ENCODE results near the gene PIP5K1B.

The PIP5K1B gene

DNA sequence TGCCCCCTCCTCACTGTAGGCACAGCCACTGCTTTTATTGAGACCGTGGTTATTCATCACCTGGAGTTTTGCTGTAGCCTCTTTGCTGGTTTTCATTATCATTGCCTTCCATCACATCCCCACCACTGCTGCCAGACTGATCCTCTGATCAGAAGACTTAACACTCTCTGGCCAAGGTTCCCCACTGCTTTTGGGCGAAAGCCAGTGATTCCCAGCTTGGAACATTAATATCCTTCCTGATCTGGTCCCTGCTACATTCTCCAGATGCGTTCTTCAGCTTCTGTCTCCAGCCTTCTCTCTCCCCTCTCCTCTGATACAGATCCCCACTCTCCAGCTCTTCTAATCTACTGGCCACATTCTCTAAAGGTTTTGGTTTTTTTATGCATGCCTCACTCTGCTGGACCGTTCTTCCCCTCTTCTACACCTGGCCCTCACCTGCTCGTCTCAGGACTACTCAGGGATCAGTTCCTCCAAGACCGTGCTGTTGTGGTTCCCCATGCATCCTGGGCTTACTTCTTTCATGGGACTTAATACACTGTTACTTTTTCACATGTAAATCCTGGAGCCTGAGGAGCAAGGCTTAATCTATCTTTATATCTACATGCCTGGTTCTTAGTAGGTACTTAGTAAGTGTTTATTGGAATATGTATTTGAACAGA is 193.9 kb downstream of the PIP5K1B start:
- Histone ChIP-seq H3K36me3 (ENCODE audit: insufficient read depth, low read length) (no peaks in the 10 kb centered on the region), H3K27ac (no peak overlapping the region), H3K9ac (ENCODE audit: insufficient read length) (no peak overlapping the region), H3K4me3 (no peak overlapping the region), H3K9me3 (ENCODE audit: low read depth, low read length) (no peaks in the 10 kb centered on the region)
- DNase-seq (ENCODE audit: low read depth, low spot score), result no peak
- TF ChIP-seq POLR2AphosphoS5 (IDR thresholded peaks at IDR 0.05; ENCODE audit: borderline replicate concordance, low read depth, low read length) (no peak), EZH2 (IDR thresholded peaks at IDR 0.05) (no peak), FOXP2 (optimal IDR thresholded peaks at IDR 0.05; ENCODE audit: control extremely low read depth, extremely low read length, insufficient read depth) (no peak)

DNA sequence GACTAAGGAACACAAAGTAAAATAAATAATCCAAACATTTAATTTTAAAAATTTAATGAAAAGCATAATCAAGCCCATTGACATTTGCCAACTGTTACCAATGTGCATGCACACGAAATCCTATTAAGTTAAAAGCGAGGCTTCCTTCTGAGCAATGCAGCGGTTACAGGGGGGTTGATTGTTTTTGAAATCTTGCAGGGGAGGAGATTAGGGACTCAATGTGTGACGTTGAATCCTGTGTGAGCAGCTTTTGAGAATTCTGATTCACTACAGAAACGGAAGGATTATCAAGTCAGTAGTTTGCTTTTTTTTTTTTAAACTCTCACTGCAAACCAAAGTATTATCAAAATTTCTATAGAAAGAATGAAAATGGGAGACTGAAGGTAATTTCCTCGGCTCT is 199.4 kb downstream of the PIP5K1B start:
- no peak for DNase-seq (ENCODE audit: low read depth, low spot score)
- Histone ChIP-seq H3K4me3 (no peak overlapping the region), H3K36me3 (ENCODE audit: insufficient read depth, low read length) (no peaks in the 10 kb centered on the region), H3K27ac (no peak overlapping the region), H3K9ac (ENCODE audit: insufficient read length) (no peak overlapping the region), H3K9me3 (ENCODE audit: low read depth, low read length) (no peaks in the 10 kb centered on the region)
- TF ChIP-seq POLR2AphosphoS5 (IDR thresholded peaks at IDR 0.05; ENCODE audit: borderline replicate concordance, low read depth, low read length) (no peak), EZH2 (IDR thresholded peaks at IDR 0.05) (no peak), FOXP2 (optimal IDR thresholded peaks at IDR 0.05; ENCODE audit: control extremely low read depth, extremely low read length, insufficient read depth) (no peak)

DNA sequence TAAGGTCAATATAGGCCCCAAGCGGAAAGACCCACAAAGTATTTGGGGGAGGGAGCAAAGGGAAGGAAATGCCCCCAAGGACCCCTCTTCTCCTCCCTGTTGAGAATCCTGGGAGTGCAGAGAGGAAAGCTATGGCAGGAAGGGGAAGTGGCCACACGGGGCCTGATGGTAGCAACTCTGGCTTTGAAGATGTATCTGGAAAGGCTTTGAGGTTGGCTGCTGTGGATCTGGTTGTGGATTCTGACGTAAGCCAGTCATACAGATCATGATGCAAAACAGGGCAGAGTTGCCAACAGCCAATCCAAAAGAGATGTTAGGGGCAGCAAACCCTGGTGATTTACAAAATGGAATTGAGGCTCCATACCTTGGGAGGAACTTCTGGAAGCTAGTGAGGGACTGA is 200.1 kb downstream of the PIP5K1B start:
- no peak for TF ChIP-seq POLR2AphosphoS5 (IDR thresholded peaks at IDR 0.05; ENCODE audit: borderline replicate concordance, low read depth, low read length)
- TF ChIP-seq EZH2 (IDR thresholded peaks at IDR 0.05), result no peak
- no peak for TF ChIP-seq FOXP2 (optimal IDR thresholded peaks at IDR 0.05; ENCODE audit: control extremely low read depth, extremely low read length, insufficient read depth)
- Histone ChIP-seq H3K9me3 (ENCODE audit: low read depth, low read length) (no peaks in the 10 kb centered on the region), H3K27ac (no peak overlapping the region), H3K36me3 (ENCODE audit: insufficient read depth, low read length) (no peaks in the 10 kb centered on the region), H3K4me3 (no peak overlapping the region), H3K9ac (ENCODE audit: insufficient read length) (no peak overlapping the region)
- DNase-seq (ENCODE audit: low read depth, low spot score), result no peak

DNA sequence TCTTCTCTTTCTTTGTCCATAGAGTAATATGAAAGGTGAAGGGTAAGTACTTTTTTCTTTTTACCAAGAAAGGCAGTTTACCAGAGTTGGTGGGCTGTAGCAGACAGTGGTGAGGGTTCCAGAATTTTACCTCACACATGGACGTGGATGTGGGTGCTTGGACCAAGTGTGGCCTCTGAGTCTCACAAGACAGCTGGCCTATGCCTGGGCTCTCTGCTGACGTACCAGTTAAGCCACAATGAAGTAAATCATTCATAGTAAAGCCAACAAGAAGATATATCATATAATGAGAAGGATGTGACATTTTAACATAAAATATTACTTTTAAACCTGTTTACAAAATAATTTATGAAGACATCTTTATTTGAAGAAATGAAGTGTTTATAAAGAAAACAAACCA is 202.9 kb downstream of the PIP5K1B start:
- Histone ChIP-seq H3K4me3 (no peak overlapping the region), H3K9me3 (ENCODE audit: low read depth, low read length) (no peaks in the 10 kb centered on the region), H3K36me3 (ENCODE audit: insufficient read depth, low read length) (no peaks in the 10 kb centered on the region), H3K9ac (ENCODE audit: insufficient read length) (no peak overlapping the region), H3K27ac (no peak overlapping the region)
- TF ChIP-seq POLR2AphosphoS5 (IDR thresholded peaks at IDR 0.05; ENCODE audit: borderline replicate concordance, low read depth, low read length) (no peak), FOXP2 (optimal IDR thresholded peaks at IDR 0.05; ENCODE audit: control extremely low read depth, extremely low read length, insufficient read depth) (no peak), EZH2 (IDR thresholded peaks at IDR 0.05) (no peak)
- no peak for DNase-seq (ENCODE audit: low read depth, low spot score)

DNA sequence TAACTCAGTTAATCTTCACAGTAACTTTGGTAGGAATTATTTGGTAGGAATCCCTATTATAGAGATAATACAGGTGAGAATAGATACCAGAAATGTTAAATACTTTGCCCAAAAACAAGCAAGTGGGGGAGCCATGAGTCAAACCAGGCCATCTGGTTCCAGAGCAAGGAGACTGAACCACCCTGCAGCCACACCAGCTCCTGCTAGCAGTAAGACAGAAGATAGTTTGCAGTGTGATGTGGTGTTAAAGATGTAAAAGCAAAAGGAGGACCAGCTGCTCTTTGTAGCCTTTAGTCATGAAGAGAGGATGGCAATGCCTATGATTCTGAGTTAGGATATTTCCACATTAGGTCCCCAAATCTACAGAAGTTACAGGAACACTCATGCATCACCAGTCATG is 207.5 kb downstream of the PIP5K1B start:
- Histone ChIP-seq H3K9ac (ENCODE audit: insufficient read length) (no peak overlapping the region), H3K27ac (no peak overlapping the region), H3K4me3 (no peak overlapping the region), H3K9me3 (ENCODE audit: low read depth, low read length) (no peaks in the 10 kb centered on the region), H3K36me3 (ENCODE audit: insufficient read depth, low read length) (no peaks in the 10 kb centered on the region)
- DNase-seq (ENCODE audit: low read depth, low spot score), result no peak
- TF ChIP-seq FOXP2 (optimal IDR thresholded peaks at IDR 0.05; ENCODE audit: control extremely low read depth, extremely low read length, insufficient read depth), result no peak
- TF ChIP-seq POLR2AphosphoS5 (IDR thresholded peaks at IDR 0.05; ENCODE audit: borderline replicate concordance, low read depth, low read length), result no peak
- TF ChIP-seq EZH2 (IDR thresholded peaks at IDR 0.05), result no peak

DNA sequence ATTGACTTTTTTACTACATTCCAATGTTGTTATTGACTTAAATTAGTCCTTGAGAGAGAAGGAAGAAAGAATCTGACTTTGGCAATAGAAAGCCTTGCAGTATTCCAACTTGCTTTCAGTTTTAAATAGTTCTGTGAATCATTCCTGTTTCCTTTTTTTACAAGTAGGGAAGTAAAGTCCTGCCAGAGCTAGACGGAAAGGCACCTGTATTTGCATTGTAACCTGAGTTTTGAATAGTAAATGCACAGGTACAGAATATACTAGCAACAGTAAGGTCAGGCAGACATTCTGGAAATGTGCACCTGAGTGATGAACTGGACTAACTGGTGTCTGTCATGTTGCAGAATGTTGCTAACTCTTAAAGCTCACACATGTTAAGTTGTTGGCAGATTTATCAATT is 208.0 kb downstream of the PIP5K1B start:
- Histone ChIP-seq H3K4me3 (no peak overlapping the region), H3K9ac (ENCODE audit: insufficient read length) (no peak overlapping the region), H3K9me3 (ENCODE audit: low read depth, low read length) (no peaks in the 10 kb centered on the region), H3K27ac (no peak overlapping the region), H3K36me3 (ENCODE audit: insufficient read depth, low read length) (no peaks in the 10 kb centered on the region)
- no peak for TF ChIP-seq FOXP2 (optimal IDR thresholded peaks at IDR 0.05; ENCODE audit: control extremely low read depth, extremely low read length, insufficient read depth)
- no peak for TF ChIP-seq EZH2 (IDR thresholded peaks at IDR 0.05)
- no peak for TF ChIP-seq POLR2AphosphoS5 (IDR thresholded peaks at IDR 0.05; ENCODE audit: borderline replicate concordance, low read depth, low read length)
- DNase-seq (ENCODE audit: low read depth, low spot score), result no peak

DNA sequence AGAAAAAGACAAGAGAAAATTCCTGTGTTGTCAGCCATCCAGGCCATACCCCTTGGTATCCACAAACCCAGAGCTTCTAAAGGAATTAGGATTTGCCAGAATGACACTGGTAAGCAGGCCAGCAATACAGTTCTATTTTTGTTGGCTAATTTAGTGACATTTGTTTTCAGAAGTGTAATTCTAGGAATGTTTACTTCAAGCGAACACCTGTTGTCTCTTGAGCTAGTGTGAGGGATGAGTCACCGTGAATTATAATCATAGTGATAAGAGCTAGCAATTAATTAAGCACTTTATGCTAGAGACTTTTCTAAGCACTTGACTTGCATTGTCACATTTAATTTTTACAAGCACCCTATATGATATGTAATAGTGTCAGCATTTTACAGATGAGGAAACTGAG is 209.7 kb downstream of the PIP5K1B start:
- TF ChIP-seq POLR2AphosphoS5 (IDR thresholded peaks at IDR 0.05; ENCODE audit: borderline replicate concordance, low read depth, low read length) (no peak), EZH2 (IDR thresholded peaks at IDR 0.05) (no peak), FOXP2 (optimal IDR thresholded peaks at IDR 0.05; ENCODE audit: control extremely low read depth, extremely low read length, insufficient read depth) (no peak)
- H3K27ac ChIP-seq, result no peak overlapping the region
- H3K9ac ChIP-seq (ENCODE audit: insufficient read length), result no peak overlapping the region
- DNase-seq (ENCODE audit: low read depth, low spot score), result no peak
- no peaks in the 10 kb centered on the region for H3K9me3 ChIP-seq (ENCODE audit: low read depth, low read length)
- no peaks in the 10 kb centered on the region for H3K36me3 ChIP-seq (ENCODE audit: insufficient read depth, low read length)
- no peak overlapping the region for H3K4me3 ChIP-seq

DNA sequence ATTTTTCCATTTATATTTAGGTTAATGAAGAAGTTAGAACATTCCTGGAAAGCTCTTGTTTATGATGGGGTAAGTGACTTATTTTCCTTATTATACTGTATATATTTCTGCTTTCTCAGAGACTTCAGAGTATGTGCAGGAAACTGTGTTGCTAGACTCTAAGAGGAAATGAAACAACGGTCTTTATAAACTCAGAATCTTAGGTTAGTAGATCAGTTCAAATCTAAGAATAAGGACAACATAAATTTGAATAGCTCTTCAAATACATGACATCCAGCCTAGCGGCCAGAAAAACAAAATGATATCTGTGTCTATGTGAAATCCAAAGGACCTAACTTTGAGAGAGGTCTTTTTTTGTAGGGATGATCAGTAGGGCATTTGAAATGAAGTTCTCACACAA is 214.6 kb downstream of the PIP5K1B start:
- no peak for TF ChIP-seq FOXP2 (optimal IDR thresholded peaks at IDR 0.05; ENCODE audit: control extremely low read depth, extremely low read length, insufficient read depth)
- no peak for TF ChIP-seq POLR2AphosphoS5 (IDR thresholded peaks at IDR 0.05; ENCODE audit: borderline replicate concordance, low read depth, low read length)
- TF ChIP-seq EZH2 (IDR thresholded peaks at IDR 0.05), result no peak
- no peak overlapping the region for H3K9ac ChIP-seq (ENCODE audit: insufficient read length)
- DNase-seq (ENCODE audit: low read depth, low spot score), result no peak

DNA sequence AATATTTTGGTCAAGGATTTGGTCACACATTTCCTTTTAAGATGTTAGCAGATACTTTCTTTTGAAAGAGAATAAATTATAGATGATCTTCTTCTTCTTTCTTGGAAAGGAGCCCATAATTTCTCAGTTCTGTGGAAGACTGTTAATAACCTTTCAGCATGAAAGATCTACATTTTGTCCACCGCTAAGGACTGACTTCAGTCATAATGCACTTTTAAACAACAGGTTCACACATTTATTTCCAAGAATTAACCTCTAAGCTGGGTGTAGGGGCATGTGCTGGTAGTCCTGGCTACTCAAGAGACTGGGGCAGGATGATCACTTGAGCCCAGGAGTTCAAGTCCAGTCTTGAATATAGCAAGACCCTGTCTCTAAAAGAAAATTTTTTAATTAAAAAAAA is 215.9 kb downstream of the PIP5K1B start:
- no peak overlapping the region for H3K9ac ChIP-seq (ENCODE audit: insufficient read length)
- no peak overlapping the region for H3K27ac ChIP-seq
- no peaks in the 10 kb centered on the region for H3K36me3 ChIP-seq (ENCODE audit: insufficient read depth, low read length)
- H3K4me3 ChIP-seq, result no peak overlapping the region
- no peaks in the 10 kb centered on the region for H3K9me3 ChIP-seq (ENCODE audit: low read depth, low read length)
- TF ChIP-seq FOXP2 (optimal IDR thresholded peaks at IDR 0.05; ENCODE audit: control extremely low read depth, extremely low read length, insufficient read depth) (no peak), EZH2 (IDR thresholded peaks at IDR 0.05) (no peak), POLR2AphosphoS5 (IDR thresholded peaks at IDR 0.05; ENCODE audit: borderline replicate concordance, low read depth, low read length) (no peak)
- no peak for DNase-seq (ENCODE audit: low read depth, low spot score)

More for the DNA sequence above, 214.6 kb downstream of the PIP5K1B start:
- Histone ChIP-seq H3K4me3 (no peak overlapping the region), H3K36me3 (ENCODE audit: insufficient read depth, low read length) (no peaks in the 10 kb centered on the region), H3K27ac (no peak overlapping the region), H3K9me3 (ENCODE audit: low read depth, low read length) (no peaks in the 10 kb centered on the region)
